Lower leg skin (tissue), 3 donors: ENCODE measurements around the gene HK1.

ENCODE experiments used
- POLR2A ChIP-seq, 2 donors: fragments of 450-650 bp; IDR thresholded peaks; one replicate each; pipeline ENCODE4 v1.6.1; 2016 to 2017; ENCODE audit warnings: antibody characterized with exemption in 2 of 2, mild to moderate bottlenecking in 1 of 2, moderate library complexity in 1 of 2
- TF ChIP-seq, protein P1 (sequence below), 3 donors: fragments of 450-650 bp; IDR thresholded peaks; one replicate each; pipeline ENCODE4 v1.5.1; 2016; ENCODE audit warnings: antibody characterized with exemption in 3 of 3, mild to moderate bottlenecking in 3 of 3, moderate library complexity in 2 of 3

DNA sequence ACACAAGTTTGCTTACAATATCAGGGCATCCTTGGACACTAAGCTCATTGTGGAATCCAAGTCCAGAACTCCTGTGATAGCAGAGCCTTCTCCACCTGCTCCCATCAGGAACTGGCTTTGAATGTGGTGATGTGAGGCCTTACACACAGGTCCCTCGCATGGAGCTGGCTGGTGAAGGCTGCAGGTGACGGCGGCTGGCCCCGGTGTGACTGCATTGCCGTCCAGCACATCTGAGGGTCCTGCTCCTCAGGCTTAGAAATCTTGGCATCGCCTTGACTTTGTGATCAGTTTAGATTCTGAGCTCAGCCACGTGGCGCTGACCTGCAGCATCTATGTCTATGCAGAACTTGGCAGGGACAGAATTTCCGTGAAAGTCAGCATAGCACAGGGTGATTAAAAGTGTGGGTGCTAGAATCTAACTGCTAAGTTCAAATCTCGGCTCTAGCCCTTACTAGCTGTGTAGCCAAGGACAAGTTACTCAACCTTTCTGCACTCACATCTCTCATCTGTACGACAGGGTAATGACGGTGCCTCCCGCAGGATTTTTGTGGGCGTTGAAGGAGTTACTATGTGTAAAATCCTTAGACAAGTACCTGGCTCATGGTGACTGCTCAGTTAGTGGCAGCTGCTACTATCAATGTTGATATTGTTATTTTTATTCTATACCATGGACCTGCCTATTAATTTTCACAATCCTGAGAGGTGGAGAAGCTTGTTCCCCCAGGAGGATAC is 31.5 kb upstream of the HK1 start:
- no peak for TF ChIP-seq POLR2A (IDR thresholded peaks at IDR 0.05)
- TF ChIP-seq, protein P1, sequence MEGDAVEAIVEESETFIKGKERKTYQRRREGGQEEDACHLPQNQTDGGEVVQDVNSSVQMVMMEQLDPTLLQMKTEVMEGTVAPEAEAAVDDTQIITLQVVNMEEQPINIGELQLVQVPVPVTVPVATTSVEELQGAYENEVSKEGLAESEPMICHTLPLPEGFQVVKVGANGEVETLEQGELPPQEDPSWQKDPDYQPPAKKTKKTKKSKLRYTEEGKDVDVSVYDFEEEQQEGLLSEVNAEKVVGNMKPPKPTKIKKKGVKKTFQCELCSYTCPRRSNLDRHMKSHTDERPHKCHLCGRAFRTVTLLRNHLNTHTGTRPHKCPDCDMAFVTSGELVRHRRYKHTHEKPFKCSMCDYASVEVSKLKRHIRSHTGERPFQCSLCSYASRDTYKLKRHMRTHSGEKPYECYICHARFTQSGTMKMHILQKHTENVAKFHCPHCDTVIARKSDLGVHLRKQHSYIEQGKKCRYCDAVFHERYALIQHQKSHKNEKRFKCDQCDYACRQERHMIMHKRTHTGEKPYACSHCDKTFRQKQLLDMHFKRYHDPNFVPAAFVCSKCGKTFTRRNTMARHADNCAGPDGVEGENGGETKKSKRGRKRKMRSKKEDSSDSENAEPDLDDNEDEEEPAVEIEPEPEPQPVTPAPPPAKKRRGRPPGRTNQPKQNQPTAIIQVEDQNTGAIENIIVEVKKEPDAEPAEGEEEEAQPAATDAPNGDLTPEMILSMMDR (IDR thresholded peaks at IDR 0.05): no peak
